KOPT-K1 (cell line): ENCODE results near the gene GRID1.

Experiments used
- H3K27ac ChIP-seq: fragments of 200-600 bp; sonication (generic); 2 replicates; pipeline ENCODE4 v1.5.1; 2016; ENCODE audit warnings: antibody characterized with exemption, mild to moderate bottlenecking, low read depth, low read length; ENCODE audit not compliant: poor library complexity, severe bottlenecking
- H3K36me3 ChIP-seq: fragments of 200-600 bp; sonication (generic); 2 replicates; pipeline ENCODE4 v1.5.1; 2017; ENCODE audit warnings: antibody characterized with exemption, mild to moderate bottlenecking, low read length, moderate library complexity; ENCODE audit not compliant: insufficient read depth
- H3K9me3 ChIP-seq: fragments of 200-600 bp; sonication (generic); 2 replicates; pipeline ENCODE4 v1.5.1; 2017; ENCODE audit warnings: antibody characterized with exemption, low read length, mild to moderate bottlenecking; ENCODE audit not compliant: insufficient read depth, poor library complexity, severe bottlenecking

The GRID1 gene

GRCh38 chr10:86013568-86013967, 353.0 kb downstream of the GRID1 start:
- no peaks in the 10 kb centered on the region for H3K36me3 ChIP-seq
- no peaks in the 10 kb centered on the region for H3K9me3 ChIP-seq
- H3K27ac ChIP-seq: no peak overlapping the region

DNA sequence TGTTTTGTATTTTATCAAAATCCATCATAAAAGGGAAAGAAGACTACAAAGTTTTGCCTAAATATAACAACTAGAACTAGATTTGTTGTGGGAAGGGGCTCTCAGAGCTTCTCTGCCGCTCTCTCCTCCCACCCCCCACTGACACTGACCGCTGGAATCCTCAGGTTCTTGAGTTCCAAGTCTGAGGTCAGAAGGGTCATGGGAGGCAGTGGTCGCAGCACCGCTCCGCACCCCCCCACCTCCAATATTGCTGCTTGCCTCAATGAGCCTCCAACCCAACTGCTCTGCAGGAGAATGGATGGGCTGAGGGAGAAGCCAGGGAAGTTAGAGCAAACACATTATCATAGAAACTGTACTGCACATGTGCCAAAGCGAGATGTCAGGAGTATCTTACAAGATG, 359.4 kb downstream of the GRID1 start:
- no peaks in the 10 kb centered on the region for H3K36me3 ChIP-seq
- H3K27ac ChIP-seq: no peak overlapping the region
- H3K9me3 ChIP-seq: no peaks in the 10 kb centered on the region

- H3K27ac ChIP-seq: no peak overlapping the region
- no peaks in the 10 kb centered on the region for H3K36me3 ChIP-seq
- no peaks in the 10 kb centered on the region for H3K9me3 ChIP-seq
Observed at GRCh38 chr10:86004337-86004736, 362.3 kb downstream of the GRID1 start.

DNA sequence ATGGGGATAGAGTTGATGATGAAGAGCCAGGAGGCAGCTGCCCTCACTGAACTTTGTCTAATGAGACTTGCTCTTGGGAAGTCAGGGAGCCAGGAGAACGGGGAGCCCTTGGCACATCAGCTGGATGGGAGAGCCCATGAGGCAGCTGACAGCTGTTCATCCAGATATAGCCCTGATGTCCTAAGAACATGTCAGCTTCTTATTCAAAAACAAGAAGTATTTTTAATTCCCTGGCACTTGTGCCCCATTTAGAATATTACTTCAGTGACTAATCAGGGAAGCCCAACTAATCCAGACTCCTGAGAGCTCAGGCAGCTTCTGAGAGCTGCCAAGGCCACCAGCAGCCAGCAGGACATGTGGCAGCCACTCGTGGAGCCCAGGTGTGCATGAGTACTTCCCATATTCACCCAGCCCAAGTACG, 363.4 kb downstream of the GRID1 start:
- Histone ChIP-seq H3K36me3 (no peaks in the 10 kb centered on the region), H3K27ac (no peak overlapping the region), H3K9me3 (peaks cover 5% of the 10 kb centered on the region)

DNA sequence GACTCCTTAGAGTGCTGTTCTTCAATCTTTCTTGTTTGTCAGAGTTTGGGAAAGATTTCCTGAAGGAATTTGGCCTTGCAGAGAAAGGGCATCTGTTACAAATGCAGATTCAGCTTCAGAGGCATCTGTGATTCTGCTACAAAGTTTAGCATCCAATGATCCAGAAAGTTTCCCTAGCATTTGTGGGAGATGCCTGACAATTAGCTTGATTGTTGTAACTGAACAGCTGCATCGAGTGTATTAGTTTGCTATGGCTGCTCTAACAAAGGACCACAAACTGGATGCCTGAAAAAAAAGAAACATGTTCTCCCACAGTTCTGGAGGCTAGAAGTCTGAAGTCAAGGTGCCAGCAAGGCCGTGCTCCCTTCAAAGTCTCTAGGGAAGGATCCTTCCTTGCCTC, 365.1 kb downstream of the GRID1 start:
- H3K36me3 ChIP-seq: no peaks in the 10 kb centered on the region
- H3K27ac ChIP-seq: no peak overlapping the region

DNA sequence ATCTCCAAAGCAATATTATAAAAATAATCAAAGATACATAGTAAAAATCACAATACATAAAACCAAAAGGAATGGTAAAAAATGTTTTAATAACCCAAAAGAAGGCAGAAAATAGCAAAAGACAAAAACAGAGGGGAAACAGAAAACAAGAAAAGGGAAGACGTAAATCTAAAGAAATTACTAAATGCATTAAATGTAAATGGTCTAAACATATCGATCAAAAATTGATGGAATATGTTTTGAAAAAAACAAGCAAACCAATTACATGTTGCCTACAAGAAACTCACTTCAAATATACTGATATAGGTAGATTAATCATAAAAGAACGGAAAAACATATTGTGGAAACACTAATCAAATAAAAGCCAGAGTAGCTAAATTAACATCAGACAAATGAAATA, 369.1 kb downstream of the GRID1 start:
- Histone ChIP-seq H3K9me3 (peaks cover 11% of the 10 kb centered on the region), H3K36me3 (no peaks in the 10 kb centered on the region), H3K27ac (no peak overlapping the region)

More for the DNA sequence above, 365.1 kb downstream of the GRID1 start:
- peaks cover 11% of the 10 kb centered on the region for H3K9me3 ChIP-seq

GRCh38 chr10:85995791-85996190, 370.8 kb downstream of the GRID1 start:
- Histone ChIP-seq H3K36me3 (no peaks in the 10 kb centered on the region), H3K27ac (no peak overlapping the region), H3K9me3 (peaks cover 11% of the 10 kb centered on the region)

DNA sequence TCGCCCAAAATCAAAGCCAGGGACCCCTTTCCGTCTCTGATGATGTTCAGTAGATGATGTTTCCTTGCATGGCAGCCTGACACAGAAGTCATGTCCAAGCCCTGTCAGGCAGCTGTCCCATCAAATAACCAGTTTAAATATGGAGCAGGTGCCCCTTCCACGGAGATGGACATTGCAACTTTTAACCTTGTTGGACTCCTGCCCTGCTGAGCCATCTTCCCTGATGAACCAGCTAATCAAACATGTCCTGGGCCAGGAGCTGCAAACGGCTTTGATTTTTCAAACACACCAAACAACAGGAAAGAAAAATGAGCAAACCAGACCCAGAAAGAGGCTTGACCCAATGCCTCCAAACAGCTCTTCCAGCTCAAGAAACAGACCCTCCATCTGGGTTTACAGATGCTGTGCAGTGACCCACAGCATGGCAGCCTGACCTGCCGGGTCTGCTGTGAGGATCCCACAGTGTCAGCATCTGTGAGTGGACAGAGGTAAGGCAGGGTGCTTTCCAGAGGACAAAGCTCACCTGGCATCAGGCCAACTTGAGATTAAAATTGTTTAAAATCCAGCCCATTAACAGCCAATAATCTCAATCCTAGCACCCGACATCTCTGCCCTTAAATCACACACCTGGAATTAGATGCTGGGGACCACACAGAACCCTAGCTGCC, 372.6 kb downstream of the GRID1 start:
- H3K27ac ChIP-seq: no peak overlapping the region
- peaks cover 11% of the 10 kb centered on the region for H3K9me3 ChIP-seq
- H3K36me3 ChIP-seq: no peaks in the 10 kb centered on the region

DNA sequence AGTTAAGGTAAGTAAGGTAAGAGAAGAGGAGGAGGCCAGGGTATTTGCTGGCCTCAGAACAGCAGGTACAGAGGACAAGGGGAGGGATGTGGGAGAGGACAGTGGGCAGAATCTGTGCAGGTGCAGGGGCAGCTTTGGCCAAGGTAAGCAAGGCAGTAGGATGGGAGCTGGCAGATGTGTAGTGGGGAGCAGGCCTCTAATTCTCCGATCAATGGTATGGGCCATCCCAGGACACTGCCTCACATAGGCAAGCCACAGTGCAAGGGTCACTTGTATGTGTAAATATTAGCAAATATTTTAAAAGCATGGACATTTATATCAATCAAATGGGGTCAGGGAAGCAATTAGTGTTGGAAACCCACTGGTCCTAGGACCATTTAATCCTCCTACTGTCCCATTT, 373.5 kb downstream of the GRID1 start:
- Histone ChIP-seq H3K27ac (no peak overlapping the region), H3K36me3 (no peaks in the 10 kb centered on the region), H3K9me3 (peaks cover 7% of the 10 kb centered on the region)

DNA sequence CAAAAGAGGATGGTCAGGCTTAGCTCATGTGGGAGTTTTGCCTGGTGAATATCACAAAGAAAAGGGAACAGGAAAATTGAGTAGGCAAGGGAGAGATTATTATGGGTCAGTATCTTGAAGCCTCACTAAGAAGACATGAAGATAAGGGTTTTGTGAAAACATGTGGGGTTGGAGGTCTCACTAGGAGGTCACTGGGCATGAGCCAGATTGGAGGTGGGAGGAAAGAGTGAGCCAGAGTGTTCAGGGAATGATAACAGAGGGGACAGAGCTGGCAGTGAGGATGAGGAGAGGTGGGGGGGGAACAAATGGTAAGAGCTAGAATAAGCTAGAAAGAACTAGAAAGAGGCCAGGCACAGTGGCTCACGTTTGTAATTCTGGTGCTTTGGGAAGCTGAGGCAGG, 374.3 kb downstream of the GRID1 start:
- H3K27ac ChIP-seq: no peak overlapping the region
- H3K36me3 ChIP-seq: no peaks in the 10 kb centered on the region
- no peaks in the 10 kb centered on the region for H3K9me3 ChIP-seq

GRCh38 chr10:85986777-85987176, 379.8 kb downstream of the GRID1 start:
- no peaks in the 10 kb centered on the region for H3K36me3 ChIP-seq
- H3K27ac ChIP-seq: no peak overlapping the region
- no peaks in the 10 kb centered on the region for H3K9me3 ChIP-seq

- Histone ChIP-seq H3K27ac (no peak overlapping the region), H3K9me3 (no peaks in the 10 kb centered on the region), H3K36me3 (no peaks in the 10 kb centered on the region)
Observed at GRCh38 chr10:85983051-85983450, 383.5 kb downstream of the GRID1 start.

DNA sequence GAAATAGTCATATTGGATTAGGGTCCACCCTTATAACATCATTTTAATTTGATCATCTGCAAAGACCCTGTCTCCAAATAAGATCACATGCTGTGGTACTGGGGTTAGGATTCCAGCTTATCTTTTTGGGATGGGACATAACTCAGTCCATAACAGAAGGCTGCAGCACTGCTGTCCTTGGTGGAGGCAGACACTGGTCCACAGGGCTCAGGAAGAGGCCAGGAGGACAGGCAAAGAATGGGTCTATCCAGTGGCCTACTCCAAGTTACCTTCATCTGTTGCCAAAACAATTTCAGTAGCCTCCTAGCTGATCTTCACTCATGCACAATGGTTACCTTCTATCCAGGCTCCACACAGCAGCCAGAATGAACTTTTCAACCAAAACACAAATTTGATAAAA, 387.0 kb downstream of the GRID1 start:
- Histone ChIP-seq H3K9me3 (no peaks in the 10 kb centered on the region), H3K36me3 (no peaks in the 10 kb centered on the region), H3K27ac (no peak overlapping the region)

DNA sequence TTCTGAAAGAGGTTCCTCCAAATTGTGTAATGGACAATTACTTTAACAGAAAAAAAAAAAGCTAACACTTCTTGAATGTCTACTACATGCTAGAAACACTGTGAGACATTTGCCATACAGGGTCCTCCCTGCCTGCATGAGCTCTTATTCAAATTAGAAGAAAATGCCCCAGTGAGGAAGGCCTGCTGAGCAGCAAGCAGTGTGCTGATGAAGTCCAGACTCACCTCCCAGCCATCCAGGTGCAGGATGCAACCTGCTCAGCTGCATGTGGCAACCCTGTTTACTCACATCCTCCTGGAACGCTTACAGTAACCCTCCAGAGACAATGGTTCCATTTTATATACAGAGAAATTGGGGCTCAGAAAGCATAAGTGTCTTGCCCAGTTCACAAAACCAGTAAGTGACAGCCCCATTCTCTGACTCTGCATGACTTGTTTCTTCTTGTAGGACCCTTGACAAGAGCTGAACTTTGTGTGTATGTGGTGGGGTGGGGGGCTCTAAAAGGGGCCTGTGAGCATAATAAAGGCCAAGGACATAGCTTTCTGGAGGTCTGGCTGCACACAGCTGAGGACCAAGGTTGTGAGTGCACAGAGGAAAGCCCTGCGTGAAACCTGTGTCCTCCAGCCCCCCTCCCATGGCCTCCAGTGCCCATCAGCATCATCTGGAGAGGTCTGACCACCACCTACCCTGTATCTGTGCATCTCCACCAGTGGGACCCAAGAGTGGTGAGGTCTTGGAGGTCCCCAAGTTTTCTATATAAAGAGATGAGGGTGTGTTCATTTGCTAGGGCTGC, 387.8 kb downstream of the GRID1 start:
- no peaks in the 10 kb centered on the region for H3K36me3 ChIP-seq
- no peak overlapping the region for H3K27ac ChIP-seq
- no peaks in the 10 kb centered on the region for H3K9me3 ChIP-seq

- Histone ChIP-seq H3K36me3 (no peaks in the 10 kb centered on the region), H3K9me3 (no peaks in the 10 kb centered on the region), H3K27ac (no peak overlapping the region)
Observed at GRCh38 chr10:85977642-85978041, 389.0 kb downstream of the GRID1 start.

GRCh38 chr10:85976267-85976793, 390.3 kb downstream of the GRID1 start:
- H3K36me3 ChIP-seq: no peaks in the 10 kb centered on the region
- H3K9me3 ChIP-seq: peaks cover 6% of the 10 kb centered on the region
- no peak overlapping the region for H3K27ac ChIP-seq
